GM08714 (cell line): ENCODE results near the gene CEP68.
"Not testable (repeated sequence)": the region's sequence is repeated elsewhere in the genome, so short reads cannot be mapped to it uniquely, and the experiment has no call there.

Experiments
- H3K4me3 ChIP-seq: fragments of 200-500 bp; sonication (Bioruptor generic); 2 replicates; pipeline ENCODE4 v1.5.1; 2014; ENCODE audit warnings: mild to moderate bottlenecking, low read length, inconsistent platforms
- ZNF274 ChIP-seq: IDR thresholded peaks from 2 replicates; pipeline ENCODE4 v1.6.1; 2012; ENCODE audit warnings: mild to moderate bottlenecking, low read depth, low read length

CEP68 gene

DNA sequence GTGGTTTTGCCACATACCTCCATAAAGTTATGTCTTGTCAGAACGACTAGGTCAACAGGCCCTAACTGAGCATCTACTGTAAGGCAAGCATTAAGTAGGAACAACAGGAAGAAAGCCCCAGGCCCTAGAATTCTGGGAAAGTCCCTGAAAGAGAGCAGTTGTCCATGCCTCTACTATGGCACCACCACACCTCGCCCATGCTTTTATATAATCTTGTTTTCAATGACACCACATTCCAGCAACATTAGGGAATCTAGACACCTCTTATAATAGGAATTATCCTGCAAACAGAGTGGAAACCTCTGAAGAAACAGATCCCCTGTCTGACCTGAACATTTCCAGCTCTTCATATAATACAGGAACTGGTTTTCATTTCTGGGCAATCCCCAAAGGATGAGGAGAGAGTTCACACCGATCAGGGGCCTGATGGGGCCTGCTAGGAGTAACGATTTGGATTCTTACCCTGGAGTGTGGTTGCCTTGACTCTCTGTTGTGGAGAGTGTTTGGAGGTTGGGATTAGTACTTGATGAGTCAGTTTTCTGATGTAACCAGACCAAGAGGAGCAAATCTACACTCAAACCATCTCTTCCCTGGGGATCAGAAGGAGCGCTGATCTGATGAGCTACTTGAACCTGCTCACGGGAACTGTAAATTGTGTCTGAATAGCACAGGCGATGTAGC is 31.9 kb upstream of the CEP68 start:
- H3K4me3 ChIP-seq, result no peak overlapping the region
- TF ChIP-seq ZNF274, result no peak

DNA sequence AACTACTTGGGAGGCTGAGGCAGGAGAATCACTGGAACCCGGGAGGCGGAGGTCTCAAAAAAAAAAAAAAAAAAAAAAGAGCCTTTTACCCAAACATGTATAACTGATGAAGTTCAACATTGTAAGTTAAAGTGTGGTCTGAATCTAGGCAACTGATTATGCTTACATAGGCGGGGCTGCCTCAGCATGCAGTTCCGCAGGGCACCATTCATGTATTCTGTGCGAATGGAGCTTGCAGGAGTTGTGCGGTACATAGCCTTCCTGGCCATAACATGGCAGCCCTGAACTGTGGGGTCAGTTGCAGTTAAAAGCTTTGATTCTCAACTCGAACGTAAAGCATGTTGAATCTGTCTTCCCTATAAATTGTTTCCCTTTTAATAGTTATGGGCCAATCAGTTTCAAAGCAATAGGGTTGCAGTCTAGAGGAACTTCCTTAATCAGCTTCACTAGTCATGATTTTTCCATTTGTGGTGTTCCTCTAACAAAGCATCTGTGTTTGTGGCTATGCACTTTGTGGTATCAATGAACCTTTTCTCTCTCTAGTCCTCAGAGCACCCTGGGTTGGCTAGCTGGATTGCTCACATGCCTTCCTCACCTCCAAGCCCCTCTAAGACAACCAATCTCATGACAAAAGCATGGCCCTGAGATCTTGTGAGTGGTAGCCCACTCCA is 30.6 kb upstream of the CEP68 start:
- H3K4me3 ChIP-seq, result no peak overlapping the region
- no peak for TF ChIP-seq ZNF274

DNA sequence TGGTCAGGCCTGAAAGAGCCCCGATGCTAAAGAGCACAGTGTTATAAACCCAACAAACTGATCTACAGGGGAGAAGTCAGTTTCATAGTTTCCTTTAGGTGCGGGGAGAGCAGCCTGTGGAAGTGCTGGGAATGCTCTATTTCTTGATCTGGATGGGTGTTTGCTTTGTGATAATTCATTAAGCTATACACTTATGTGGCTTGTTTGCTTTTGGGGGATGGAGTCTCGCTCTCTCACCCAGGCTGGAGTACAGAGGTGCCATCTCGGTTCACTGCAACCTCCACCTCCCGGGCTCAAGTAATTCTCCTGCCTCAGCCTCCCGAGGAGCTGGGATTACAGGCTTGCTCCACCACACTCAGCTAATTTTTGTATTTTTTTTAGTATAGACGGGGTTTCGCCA is 30.1 kb upstream of the CEP68 start:
- no peak overlapping the region for H3K4me3 ChIP-seq
- TF ChIP-seq ZNF274, result no peak

DNA sequence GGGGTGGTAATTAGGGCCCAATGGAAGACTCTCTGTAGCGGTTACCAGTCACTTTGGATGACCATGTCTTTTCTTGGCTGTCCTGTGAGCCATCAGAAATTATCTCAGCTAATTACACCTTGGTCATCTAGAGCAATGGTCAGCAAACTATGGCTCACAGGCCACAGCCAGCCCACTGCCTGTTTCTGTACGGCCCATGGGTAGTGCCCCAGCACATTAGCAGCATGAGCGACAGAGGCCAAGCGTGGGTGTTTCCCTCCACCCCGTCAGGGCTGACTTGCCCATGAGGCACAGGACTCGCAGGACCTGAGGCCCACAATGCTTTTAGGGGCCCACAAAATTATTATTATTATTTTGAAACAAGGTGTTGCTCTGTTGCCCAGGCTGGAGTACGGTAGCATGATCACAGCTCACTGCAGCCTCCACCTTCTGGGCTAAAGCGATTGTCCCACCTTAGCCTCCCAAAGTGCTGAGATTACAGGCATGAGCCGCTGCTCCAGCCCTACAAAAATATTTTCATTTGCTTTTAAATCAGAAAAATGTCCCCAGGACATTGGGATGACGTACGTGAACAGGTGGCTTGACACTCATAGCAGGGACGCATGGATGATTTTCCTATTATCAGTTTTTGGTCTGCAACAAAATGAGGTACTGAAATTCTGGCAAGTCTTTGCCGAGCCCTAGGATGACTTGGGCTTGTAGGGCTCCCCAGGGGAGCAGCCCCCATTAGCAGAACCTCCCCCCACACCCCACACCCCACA is 29.3 kb upstream of the CEP68 start:
- H3K4me3 ChIP-seq, result no peak overlapping the region; the same call in 1 of the 2 replicates
- no peak for TF ChIP-seq ZNF274

DNA sequence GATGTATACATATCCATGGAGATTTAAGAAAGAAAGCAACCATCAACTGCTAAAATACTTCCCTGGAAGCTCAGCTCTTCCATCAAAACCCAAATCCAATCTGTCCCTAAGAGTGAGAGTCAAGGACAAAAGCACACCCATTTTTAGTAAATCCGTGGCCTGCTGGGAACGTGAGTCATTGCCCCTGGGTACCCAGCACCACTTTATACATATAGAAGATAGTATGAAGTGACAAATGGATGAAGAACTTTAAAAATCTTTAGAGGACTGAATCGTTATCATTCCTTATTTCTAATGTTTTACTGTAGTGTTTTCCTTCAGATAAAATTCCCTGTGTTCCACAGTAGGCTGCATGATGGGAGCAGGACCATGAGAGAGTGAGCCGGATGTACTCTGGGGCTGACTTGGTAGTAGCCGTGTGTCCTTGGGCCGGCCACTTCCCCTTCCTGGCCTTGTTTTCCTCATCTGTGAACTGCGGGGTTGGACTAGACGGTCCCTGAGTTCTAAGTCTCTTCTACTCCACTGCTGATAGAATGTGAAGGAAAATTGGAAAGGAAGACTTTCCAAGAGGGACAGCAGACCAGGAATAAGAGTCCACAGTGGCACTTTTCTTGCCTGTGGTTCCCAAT is 28.5 kb upstream of the CEP68 start:
- no peak for TF ChIP-seq ZNF274
- no peak overlapping the region for H3K4me3 ChIP-seq

DNA sequence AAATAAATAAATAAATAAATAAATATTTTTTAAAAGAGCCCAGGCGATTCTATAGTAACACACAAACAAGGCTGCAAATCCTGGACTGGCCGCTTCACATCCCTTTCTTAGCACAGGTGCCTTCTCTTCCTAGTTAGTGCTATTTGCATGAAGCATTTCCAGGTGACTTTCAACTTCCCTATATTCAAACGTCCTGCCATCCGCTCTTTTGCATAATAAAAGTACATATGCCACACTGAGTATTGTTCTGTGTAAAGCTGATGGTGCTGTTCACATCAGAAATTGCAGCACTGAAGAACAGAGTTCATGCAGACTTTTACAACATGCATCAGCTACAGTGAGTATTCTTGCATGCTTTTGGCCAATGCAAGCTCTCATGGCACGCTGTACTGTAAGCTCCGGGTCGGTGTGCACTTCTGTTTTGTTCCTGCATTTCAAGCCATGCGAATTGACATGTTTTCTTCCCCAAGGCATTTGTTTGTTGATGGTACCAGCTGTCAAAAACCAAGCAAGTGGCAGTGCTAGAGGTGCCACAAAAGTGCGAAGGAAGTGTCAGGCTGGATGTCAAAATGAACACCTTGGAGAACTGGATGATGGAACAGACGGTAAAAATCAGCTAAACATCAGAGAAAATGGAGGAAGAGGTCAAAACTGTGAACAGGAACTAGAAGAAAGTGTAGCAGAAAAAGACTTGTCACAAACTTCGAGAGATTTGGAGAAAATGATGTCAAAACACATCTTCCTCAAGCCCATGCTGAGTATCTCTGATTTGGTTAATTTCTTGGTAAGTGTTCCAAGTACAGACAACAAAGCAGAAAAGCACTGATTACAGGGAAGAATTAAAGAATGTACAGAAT is 25.5 kb upstream of the CEP68 start:
- peak overlapping the region; percentile 83; the same call in 1 of the 2 replicates for H3K4me3 ChIP-seq
- TF ChIP-seq ZNF274, result no peak

DNA sequence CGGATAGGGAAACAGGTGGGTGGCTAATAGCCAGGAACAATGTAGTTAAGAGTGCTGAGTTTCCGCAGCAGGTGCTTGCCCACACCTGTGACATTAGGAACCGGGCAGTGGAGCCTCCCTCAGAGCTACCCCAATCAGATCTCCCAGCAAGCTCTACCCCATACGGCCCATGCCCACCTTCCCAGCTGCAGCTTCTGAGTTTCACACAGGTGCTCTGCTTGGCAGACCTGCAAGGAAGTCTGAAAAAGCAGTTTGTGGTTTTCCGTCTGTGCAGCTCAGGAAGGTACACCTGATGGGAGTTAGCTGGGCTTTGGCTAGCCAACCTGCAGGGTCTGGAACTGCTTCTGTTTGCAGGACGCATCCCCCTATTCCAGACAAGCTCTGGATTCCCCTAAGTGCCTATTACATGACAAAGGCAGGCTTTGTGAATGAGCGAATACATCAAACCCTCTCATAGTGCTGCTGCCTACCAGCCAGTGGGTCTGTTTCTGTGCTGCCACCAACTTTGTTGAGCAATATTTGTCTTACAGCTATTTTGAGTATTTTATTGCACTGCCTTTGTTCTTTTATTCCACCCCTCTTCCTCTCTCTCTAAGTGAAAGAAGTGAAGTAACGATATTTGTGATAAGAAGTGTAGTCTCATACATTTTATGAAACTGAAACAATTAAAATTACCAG is 24.7 kb upstream of the CEP68 start:
- TF ChIP-seq ZNF274, result no peak
- H3K4me3 ChIP-seq, result peak overlapping the region; percentile 83; the same call in 1 of the 2 replicates

DNA sequence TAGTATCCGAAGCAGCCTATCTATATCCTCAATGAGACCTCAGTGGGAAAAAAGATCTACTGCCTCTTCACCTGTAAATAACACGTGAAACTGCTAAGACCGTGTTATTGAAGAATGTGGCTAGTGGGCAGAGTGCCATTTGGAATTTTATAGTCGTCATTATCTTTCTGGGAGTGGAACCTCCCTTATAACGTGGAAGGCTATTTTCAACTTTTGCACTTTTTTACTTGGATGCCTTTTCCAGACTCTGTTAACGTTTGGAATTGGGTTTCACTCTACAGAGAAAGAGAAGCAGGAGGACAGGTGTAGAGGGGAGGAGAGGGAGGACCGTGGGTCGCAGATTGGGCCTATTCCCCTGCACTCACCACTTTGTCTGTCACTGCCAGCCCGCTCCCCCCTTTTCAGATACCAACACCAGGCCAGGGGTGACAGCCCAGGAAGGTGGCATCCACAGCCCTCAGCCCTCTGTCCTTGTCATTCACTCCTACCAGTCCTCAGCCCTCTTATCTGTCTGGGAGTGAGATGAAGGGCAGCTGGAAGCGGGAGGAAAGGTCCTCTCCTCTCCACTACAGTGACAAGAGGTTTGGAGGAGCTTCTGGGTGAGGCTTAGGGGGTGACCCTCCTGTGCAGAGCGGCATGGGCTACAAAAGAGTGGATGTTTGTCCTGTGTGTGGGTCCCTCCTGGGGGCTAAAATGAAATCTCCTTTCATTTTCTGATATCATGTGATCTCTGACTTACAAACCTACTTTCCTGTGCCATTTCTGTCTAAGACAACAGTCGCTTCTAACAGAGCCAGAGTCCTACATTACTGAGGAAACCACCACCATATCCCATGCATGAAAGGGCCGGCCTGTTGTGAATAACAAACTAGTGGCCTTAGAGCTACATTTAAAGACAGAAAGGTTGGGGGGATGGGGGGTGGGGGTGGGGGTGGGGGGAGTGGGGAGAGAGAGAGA is 23.9 kb upstream of the CEP68 start:
- TF ChIP-seq ZNF274, result no peak
- peak overlapping the region; percentile 38; the same call in 1 of the 2 replicates for H3K4me3 ChIP-seq

DNA sequence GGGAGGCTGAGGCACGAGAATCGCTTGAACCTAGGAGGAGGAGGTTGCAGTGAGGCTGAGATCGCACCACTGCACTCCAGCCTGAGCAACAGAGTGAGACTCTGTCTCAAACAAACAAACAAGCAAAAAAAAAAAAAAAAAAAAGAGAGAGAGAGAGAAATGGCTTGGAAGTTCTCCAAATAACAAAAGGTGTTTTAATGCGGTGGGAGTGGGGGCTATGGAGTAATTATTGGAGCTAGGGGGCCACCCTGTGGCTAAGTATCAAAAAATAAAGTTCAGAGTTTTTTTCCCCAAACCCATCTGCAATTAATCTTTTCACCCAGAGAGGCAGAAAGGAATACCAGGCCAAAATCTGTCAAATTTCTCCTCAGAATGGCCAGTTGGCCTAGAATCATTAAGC is 23.0 kb upstream of the CEP68 start:
- no peak for TF ChIP-seq ZNF274
- no peak overlapping the region for H3K4me3 ChIP-seq

DNA sequence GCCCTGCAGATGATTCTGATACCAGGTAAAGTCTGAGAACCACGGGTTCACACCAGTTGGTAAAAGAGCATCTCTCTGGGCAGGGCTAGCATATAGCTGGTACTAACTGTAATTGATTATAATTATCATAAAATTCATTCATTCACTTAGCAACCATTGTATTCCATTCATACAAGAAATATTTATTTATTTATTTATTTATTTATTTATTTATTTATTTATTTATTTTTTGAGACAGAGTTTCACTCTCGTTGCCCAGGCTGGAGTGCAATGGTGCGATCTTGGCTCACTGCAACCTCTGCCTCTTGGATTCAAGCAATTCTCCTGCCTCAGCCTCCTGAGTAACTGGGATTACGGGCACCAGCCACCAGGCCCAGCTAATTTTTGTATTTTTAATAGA is 22.5 kb upstream of the CEP68 start:
- not testable (repeated sequence) for H3K4me3 ChIP-seq

DNA sequence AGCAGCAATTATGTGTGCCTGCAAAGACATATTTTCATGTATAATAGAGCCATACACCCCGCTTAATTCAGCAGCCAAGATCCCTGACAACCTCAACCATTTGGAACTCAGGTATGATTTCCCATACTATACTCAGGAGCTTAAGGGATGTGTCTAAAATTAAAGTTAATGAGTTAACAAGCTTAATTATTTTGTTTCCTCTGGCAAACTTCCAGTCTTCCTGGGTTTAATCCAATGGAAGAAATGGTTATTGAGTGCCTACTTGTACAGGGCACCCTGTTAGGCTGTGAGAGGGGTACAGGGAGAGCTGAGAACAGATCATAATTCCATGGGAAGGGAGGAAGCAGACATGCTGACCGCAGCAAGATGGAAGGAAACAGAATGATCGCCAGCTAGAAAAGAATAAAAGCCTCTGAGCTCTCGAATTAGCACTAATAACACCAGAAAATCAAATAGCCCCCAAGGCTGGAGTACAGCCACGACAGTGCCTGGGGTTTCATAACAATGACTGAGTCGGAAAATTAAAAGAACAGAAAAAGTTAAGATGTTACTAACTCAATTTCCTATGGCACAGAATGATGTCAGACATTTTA is 20.8 kb upstream of the CEP68 start:
- H3K4me3 ChIP-seq, result no peak overlapping the region
- TF ChIP-seq ZNF274, result no peak

DNA sequence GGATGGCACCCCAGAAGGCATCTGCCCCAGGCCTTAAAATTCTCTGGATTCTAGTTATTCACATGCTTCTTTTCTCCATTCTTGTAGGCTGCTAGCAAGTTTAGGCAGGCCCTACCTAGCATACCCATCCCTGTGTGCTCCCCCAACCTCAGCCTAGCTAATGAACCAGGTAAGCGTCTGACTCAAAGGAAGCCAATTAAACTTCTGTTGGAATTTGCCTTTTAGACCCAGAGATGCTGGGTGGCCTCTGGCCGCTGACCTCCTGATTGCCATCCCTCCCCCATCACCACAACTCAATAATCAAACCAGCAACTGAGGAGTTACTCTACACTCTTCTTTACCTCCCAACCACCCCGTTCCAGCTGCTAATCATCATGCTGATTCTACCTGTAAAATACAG is 19.0 kb upstream of the CEP68 start:
- H3K4me3 ChIP-seq, result no peak overlapping the region
- TF ChIP-seq ZNF274, result no peak
